ENCODE data around the gene HTR3A.

HTR3A gene

GRCh38 chr11:113954235-113954634 lies 20.7 kb upstream of the HTR3A start:
- no peak for DNase-seq
- TF ChIP-seq GATA1 (IDR thresholded peaks at IDR 0.05; ENCODE audit: low read depth, low read length) (no peak), POLR2A (IDR thresholded peaks at IDR 0.05; ENCODE audit: low read length) (no peak)

DNA sequence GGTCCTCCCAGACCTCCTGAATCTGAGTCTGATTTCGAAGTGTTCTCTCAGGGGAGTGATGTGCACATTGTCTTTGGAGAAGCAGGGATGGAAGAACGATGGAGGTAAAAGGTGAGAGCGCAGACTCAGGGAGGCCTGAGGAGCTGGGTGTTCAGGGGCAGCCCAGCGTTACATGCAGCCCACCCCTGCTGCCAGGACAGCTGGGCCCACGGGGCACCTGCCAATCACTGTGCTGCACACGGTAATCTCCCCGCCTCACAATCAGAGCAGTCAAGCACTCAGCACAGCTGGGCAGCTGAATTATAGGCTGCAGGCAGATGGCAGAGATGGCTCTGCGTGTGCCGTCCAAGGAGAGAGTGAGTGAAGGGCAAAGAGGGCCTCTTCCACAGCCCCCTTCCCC lies 17.9 kb upstream of the HTR3A start:
- no peak for DNase-seq
- TF ChIP-seq POLR2A (IDR thresholded peaks at IDR 0.05; ENCODE audit: low read length) (no peak), GATA1 (IDR thresholded peaks at IDR 0.05; ENCODE audit: low read depth, low read length) (no peak)

GRCh38 chr11:113960702-113961330 lies 14.1 kb upstream of the HTR3A start:
- no peak for TF ChIP-seq GATA1 (IDR thresholded peaks at IDR 0.05; ENCODE audit: low read depth, low read length)
- no peak for TF ChIP-seq POLR2A (IDR thresholded peaks at IDR 0.05; ENCODE audit: low read length)
- DNase-seq, result no peak

DNA sequence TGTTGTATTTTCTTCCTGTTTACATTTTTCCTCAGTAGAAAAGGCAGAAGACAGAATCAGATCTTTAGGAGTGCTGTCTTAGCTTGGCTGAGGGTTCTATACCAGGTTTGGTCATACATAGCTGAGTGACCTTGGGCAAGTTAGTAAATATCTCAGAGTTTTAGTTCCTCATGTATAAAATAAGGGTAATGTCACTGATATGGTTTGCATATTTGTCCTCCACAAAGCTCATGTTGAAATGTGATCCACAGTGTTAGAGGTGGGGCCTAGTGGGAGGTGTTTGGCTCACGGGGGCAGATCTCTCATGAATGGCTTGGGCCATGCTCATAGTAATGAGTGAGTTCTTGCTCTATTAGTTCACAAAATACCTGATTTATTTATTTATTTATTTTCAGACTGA lies 7.5 kb upstream of the HTR3A start:
- DNase-seq, result no peak
- no peak for TF ChIP-seq POLR2A (IDR thresholded peaks at IDR 0.05; ENCODE audit: low read length)
- no peak for TF ChIP-seq GATA1 (IDR thresholded peaks at IDR 0.05; ENCODE audit: low read depth, low read length)

- no peak for DNase-seq
- TF ChIP-seq GATA1 (IDR thresholded peaks at IDR 0.05; ENCODE audit: low read depth, low read length) (no peak), POLR2A (IDR thresholded peaks at IDR 0.05; ENCODE audit: low read length) (no peak)
Measured at GRCh38 chr11:113971506-113972195, 3.3 kb upstream of the HTR3A start.

- TF ChIP-seq GATA1 (IDR thresholded peaks at IDR 0.05; ENCODE audit: low read depth, low read length) (no peak), POLR2A (IDR thresholded peaks at IDR 0.05; ENCODE audit: low read length) (no peak)
- DNase-seq, result no peak
Measured at GRCh38 chr11:113977071-113977490, 2.2 kb downstream of the HTR3A start.

GRCh38 chr11:113977701-113978100 lies 2.8 kb downstream of the HTR3A start:
- no peak for TF ChIP-seq POLR2A (IDR thresholded peaks at IDR 0.05; ENCODE audit: low read length)
- no peak for TF ChIP-seq GATA1 (IDR thresholded peaks at IDR 0.05; ENCODE audit: low read depth, low read length)
- DNase-seq, result no peak

DNA sequence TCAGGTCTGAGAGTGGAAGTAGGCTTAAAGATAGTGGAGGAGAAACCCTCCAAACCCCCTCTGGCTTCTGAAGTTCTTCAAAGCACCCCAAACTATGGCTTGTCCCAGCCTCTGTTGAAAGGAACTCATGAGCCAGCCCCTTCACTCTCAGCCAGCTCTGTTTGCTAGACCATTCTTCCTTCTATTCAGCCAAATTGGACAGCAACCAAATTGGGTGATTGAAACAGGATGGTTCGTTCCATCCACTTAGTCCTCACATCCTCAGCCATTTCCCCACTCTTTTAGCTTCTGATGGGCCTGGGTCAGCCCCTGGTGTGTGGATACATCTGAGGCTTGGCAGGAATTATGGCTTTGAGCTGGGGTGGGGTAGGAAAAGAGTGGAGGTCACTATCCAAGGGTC lies 4.5 kb downstream of the HTR3A start:
- no peak for DNase-seq
- TF ChIP-seq POLR2A (IDR thresholded peaks at IDR 0.05; ENCODE audit: low read length), result no peak
- TF ChIP-seq GATA1 (IDR thresholded peaks at IDR 0.05; ENCODE audit: low read depth, low read length), result no peak

DNA sequence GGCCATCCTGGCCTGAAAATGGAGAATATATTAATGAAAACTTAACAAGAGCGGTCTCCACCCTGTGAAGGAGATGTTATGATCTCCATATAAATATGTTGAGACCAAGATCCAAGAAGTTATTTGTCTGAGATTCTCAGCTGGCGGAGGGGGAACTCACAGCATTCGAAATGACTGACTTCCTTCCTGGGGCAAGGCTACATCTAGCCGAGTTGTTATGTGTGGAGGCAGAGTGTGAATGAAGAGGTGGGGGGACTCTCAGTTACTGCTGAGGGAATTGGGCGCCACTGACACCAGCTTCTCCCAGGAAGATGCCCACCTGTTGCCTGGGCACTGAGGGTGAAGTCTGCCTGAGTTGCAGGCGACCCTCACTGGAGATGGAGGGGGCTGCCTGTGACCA lies 5.9 kb downstream of the HTR3A start:
- TF ChIP-seq GATA1 (IDR thresholded peaks at IDR 0.05; ENCODE audit: low read depth, low read length) (no peak), POLR2A (IDR thresholded peaks at IDR 0.05; ENCODE audit: low read length) (no peak)
- DNase-seq, result no peak

- TF ChIP-seq GATA1 (IDR thresholded peaks at IDR 0.05; ENCODE audit: low read depth, low read length) (no peak), POLR2A (IDR thresholded peaks at IDR 0.05; ENCODE audit: low read length) (no peak)
- DNase-seq, result no peak
Measured at GRCh38 chr11:113982306-113982705, 7.4 kb downstream of the HTR3A start.

- TF ChIP-seq GATA1 (IDR thresholded peaks at IDR 0.05; ENCODE audit: low read depth, low read length) (no peak), POLR2A (IDR thresholded peaks at IDR 0.05; ENCODE audit: low read length) (no peak)
- DNase-seq, result no peak
Measured at GRCh38 chr11:113984781-113985180, 9.9 kb downstream of the HTR3A start.

- DNase-seq, result no peak
- TF ChIP-seq POLR2A (IDR thresholded peaks at IDR 0.05; ENCODE audit: low read length) (no peak), GATA1 (IDR thresholded peaks at IDR 0.05; ENCODE audit: low read depth, low read length) (no peak)
Measured at GRCh38 chr11:113985906-113986305, 11.0 kb downstream of the HTR3A start.

- DNase-seq, result no peak
- TF ChIP-seq POLR2A (IDR thresholded peaks at IDR 0.05; ENCODE audit: low read length), result no peak
- TF ChIP-seq GATA1 (IDR thresholded peaks at IDR 0.05; ENCODE audit: low read depth, low read length), result no peak
Measured at GRCh38 chr11:113986351-113987140, 11.6 kb downstream of the HTR3A start.

DNA sequence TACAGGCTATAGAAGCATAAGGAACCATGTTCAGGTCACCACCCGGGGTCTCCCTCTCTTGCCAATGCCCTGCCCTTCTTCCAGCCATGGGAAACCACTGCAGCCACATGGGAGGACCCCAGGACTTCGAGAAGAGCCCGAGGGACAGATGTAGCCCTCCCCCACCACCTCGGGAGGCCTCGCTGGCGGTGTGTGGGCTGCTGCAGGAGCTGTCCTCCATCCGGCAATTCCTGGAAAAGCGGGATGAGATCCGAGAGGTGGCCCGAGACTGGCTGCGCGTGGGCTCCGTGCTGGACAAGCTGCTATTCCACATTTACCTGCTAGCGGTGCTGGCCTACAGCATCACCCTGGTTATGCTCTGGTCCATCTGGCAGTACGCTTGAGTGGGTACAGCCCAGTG lies 14.5 kb downstream of the HTR3A start:
- TF ChIP-seq POLR2A (IDR thresholded peaks at IDR 0.05; ENCODE audit: low read length) (no peak), GATA1 (IDR thresholded peaks at IDR 0.05; ENCODE audit: low read depth, low read length) (no peak)
- DNase-seq, result no peak
